GM12878 (cell line): ENCODE results near the gene ITGB3BP. TPM values are rescaled to one million over a fixed set of nuclear protein-coding genes. Genes with fewer than 3 reads are reported as not detected.

Experiments
- ATAC-seq: fragments of 200-7000 bp; cut with Tn5 transposase; 3 replicates; pipeline ENCODE4 v1.9.1; 2020; ENCODE audit warnings: mild to moderate bottlenecking, moderate library complexity
- BruUV-seq: library from RNA; stranded (reverse); fragments of 400-500 nt; replicated peaks from 2 replicates; lab custom pipeline; 2021; lab: Mats Ljungman, UMichigan
- CTCF ChIA-PET: fragments of 300-600 bp; sonication (Branson Sonifier 250); formaldehyde crosslinking; extraction: SDS; loops from one replicate; lab custom pipeline; 2021; ENCODE audit warnings: inconsistent platforms; lab: Yijun Ruan, JAX
- POLR2A ChIA-PET: fragments of 350-600 bp; formaldehyde crosslinking; extraction: SDS; loops from one replicate; lab custom pipeline; 2021; ENCODE audit warnings: inconsistent platforms; lab: Charles Lee
- RAD21 ChIA-PET: fragments of 300-600 bp; sonication (Branson Sonifier 250); formaldehyde crosslinking; loops from one replicate; lab custom pipeline; 2023; ENCODE audit warnings: antibody characterized with exemption; ENCODE audit not compliant: unreplicated experiment; lab: Charles Lee
- SMC1A ChIA-PET: fragments of 300-600 bp; sonication (Branson Sonifier 250); formaldehyde crosslinking; loops from one replicate; lab custom pipeline; 2023; ENCODE audit not compliant: unreplicated experiment, uncharacterized antibody; lab: Charles Lee
- DNase-seq: peaks from one replicate; pipeline ENCODE4 v3.0.0-alpha.2; 2011; ENCODE audit warnings: low read depth, low spot score
- FAIRE-seq: peaks from 3 replicates; lab custom pipeline; 2011; peaks lifted over from hg19 to GRCh38; lab: Jason Lieb, UNC
- H2AFZ ChIP-seq: 2 replicates; pipeline ENCODE4 v1.6.0; 2011; ENCODE audit warnings: low read depth, low read length, control low read depth; ENCODE audit not compliant: control insufficient read depth
- H3K27ac ChIP-seq: 2 replicates; pipeline ENCODE4 v1.5.1; 2011; ENCODE audit warnings: control low read depth; ENCODE audit not compliant: control insufficient read depth, insufficient read depth
- H3K27me3 ChIP-seq, 2 experiments: replicated peaks in 1 of 2; 2 replicates each; pipeline versions ENCODE4 v1.6.0 to v1.6.1; 2011; ENCODE audit warnings: low read length in 1 of 2; ENCODE audit not compliant: control insufficient read depth in 2 of 2, insufficient read depth in 2 of 2
- H3K36me3 ChIP-seq, 2 experiments: 2 replicates each; pipeline ENCODE4 v1.5.1; 2011; ENCODE audit warnings: low read length in 1 of 2; ENCODE audit not compliant: control insufficient read depth in 2 of 2, insufficient read depth in 2 of 2
- H3K4me1 ChIP-seq: 2 replicates; pipeline ENCODE4 v1.6.1; 2011; ENCODE audit warnings: mild to moderate bottlenecking, low read length, moderate library complexity, mixed read lengths; ENCODE audit not compliant: control insufficient read depth, insufficient read depth
- H3K4me2 ChIP-seq: 2 replicates; pipeline ENCODE4 v1.6.0; 2011; ENCODE audit warnings: control low read depth; ENCODE audit not compliant: control insufficient read depth, insufficient read depth
- H3K4me3 ChIP-seq: fragments of 200-600 bp; sonication (generic); 2 replicates; pipeline ENCODE4 v1.5.1; 2016
- H3K79me2 ChIP-seq: 2 replicates; pipeline ENCODE4 v1.6.0; 2011; ENCODE audit warnings: low read length; ENCODE audit not compliant: control insufficient read depth, insufficient read depth
- H3K9ac ChIP-seq: 2 replicates; pipeline ENCODE4 v1.8.0; 2011; ENCODE audit warnings: low read length, control low read depth, mixed read lengths; ENCODE audit not compliant: control insufficient read depth, insufficient read depth
- H3K9me3 ChIP-seq: replicated peaks from 3 replicates; pipeline ENCODE4 v1.5.1; 2011; ENCODE audit warnings: mild to moderate bottlenecking, low read length; ENCODE audit not compliant: control insufficient read depth, insufficient read depth
- H4K20me1 ChIP-seq: 2 replicates; pipeline ENCODE4 v1.6.0; 2011; ENCODE audit not compliant: control insufficient read depth, insufficient read depth
- BRCA1 ChIP-seq: IDR thresholded peaks from 2 replicates; pipeline ENCODE4 v1.6.1; 2011; ENCODE audit warnings: low read depth, low read length, improper control_type of control experiment
- CREB1 ChIP-seq: IDR thresholded peaks from 2 replicates; pipeline ENCODE4 v1.6.1; 2012; ENCODE audit warnings: low read depth, mild to moderate bottlenecking, inconsistent platforms
- GATAD2B ChIP-seq: fragments of 450-650 bp; conservative IDR thresholded peaks from 2 replicates; pipeline ENCODE4 v1.6.1; 2017; ENCODE audit warnings: low read depth, mild to moderate bottlenecking, moderate library complexity
- KAT2A ChIP-seq: conservative IDR thresholded peaks from 2 replicates; pipeline ENCODE4 v1.6.1; 2011; ENCODE audit warnings: low read depth, low read length; ENCODE audit not compliant: control insufficient read depth
- KLF5 ChIP-seq: fragments of 450-650 bp; IDR thresholded peaks from 2 replicates; pipeline ENCODE4 v1.6.1; 2014; ENCODE audit warnings: mild to moderate bottlenecking; ENCODE audit not compliant: partially characterized antibody
- NFIC ChIP-seq: IDR thresholded peaks from 2 replicates; pipeline ENCODE4 v1.6.1; 2012; ENCODE audit warnings: low read depth, mild to moderate bottlenecking, inconsistent platforms, low read length, moderate library complexity
- RCOR1 ChIP-seq: conservative IDR thresholded peaks from 2 replicates; pipeline ENCODE4 v1.6.1; 2012; ENCODE audit warnings: low read depth, low read length, improper control_type of control experiment
- RELB ChIP-seq: fragments of 450-650 bp; IDR thresholded peaks from 2 replicates; pipeline ENCODE4 v1.6.1; 2017; ENCODE audit warnings: low read depth, mild to moderate bottlenecking, moderate library complexity
- SP1 ChIP-seq: IDR thresholded peaks from one replicate; pipeline ENCODE4 v1.6.1; 2011; ENCODE audit warnings: low read depth, low read length
- WRNIP1 ChIP-seq: IDR thresholded peaks from 2 replicates; pipeline ENCODE4 v1.6.1; 2011; ENCODE audit warnings: low read depth, low read length, improper control_type of control experiment, borderline replicate concordance
- ZBTB4 ChIP-seq: fragments of 450-650 bp; formaldehyde crosslinking; IDR thresholded peaks from 2 replicates; pipeline ENCODE4 v1.4.0; 2022; ENCODE audit warnings: mild to moderate bottlenecking, moderate library complexity
- ZZZ3 ChIP-seq: IDR thresholded peaks from 2 replicates; pipeline ENCODE4 v1.6.1; 2011; ENCODE audit warnings: low read depth; ENCODE audit not compliant: control insufficient read depth, insufficient read length
- WGBS: methylation state at CpG from one replicate; pipeline ENCODE4 v1.1.6; 2016; ENCODE audit warnings: low lambda C conversion rate; ENCODE audit not compliant: insufficient replicate concordance, insufficient coverage; ENCODE audit errors: missing lambda C conversion rate; 5-methylcytosine and 5-hydroxymethylcytosine counted together
- in situ Hi-C: fragments of 300-500 bp; cut with MboI; formaldehyde crosslinking; loops from 9 replicates; pipeline ENCODE4 v1.14.3; 2018; ENCODE audit warnings: mixed read lengths
- intact Hi-C: fragments of 100-400 bp; cut with micrococcal nuclease; formaldehyde crosslinking; loops from one replicate; pipeline ENCODE4 v1.14.2; 2022; ENCODE audit not compliant: unreplicated experiment
- polyA plus RNA-seq, 11 experiments: library from polyadenylated mRNA; depleted of rRNA in 4 of 11; unstranded in 6 of 11; stranded (reverse) in 5 of 11; fragments of >200 nt; fragmentation: Nextera tagmentation in 4 of 11; fragmentation: Illumina TruSeq in 1 of 11; extraction: Ambion mirVana in 4 of 11; extraction: Trizol in 1 of 11; gene quantifications; 1 replicate in 1 of 11; 2 replicates in 10 of 11; pipeline versions ENCODE4 v1.2.1 to v1.2.3, GENCODE V29; 2011 to 2016; ENCODE audit warnings: inconsistent platforms in 2 of 11, missing spikeins in 2 of 11, low read depth in 1 of 11
- total RNA-seq, 4 experiments: library from RNA; depleted of rRNA in 3 of 4; stranded (reverse); fragments of >200 nt in 3 of 4; fragmentation: Illumina TruSeq in 1 of 4; extraction: Trizol in 1 of 4; gene quantifications; 2 replicates each; pipeline versions ENCODE4 v1.2.1 to v1.2.3, GENCODE V29; 2013 to 2021

The ITGB3BP gene
- total and polyA plus RNA-seq, 10 of the 15 experiments (the other 5 are each of a cell fraction or from before 2014, with no cell fraction given) = 39.2 to 86.2 (median 61.8) TPM

GRCh38 chr1:63497577-63497976 is 25.4 kb downstream of the ITGB3BP start:
- no peak overlapping the region for H2AFZ ChIP-seq
- no TSS peak for BruUV-seq
- no peak overlapping the region for H3K27ac ChIP-seq
- no peak overlapping the region for H3K4me2 ChIP-seq
- no peak for FAIRE-seq
- in situ Hi-C loops = no loop called here
- H3K9me3 ChIP-seq = no peaks in the 10 kb centered on the region; the same call in none of the 3 replicates
- H3K4me1 ChIP-seq = no peaks in the 10 kb centered on the region
- no peaks in the 10 kb centered on the region for H3K27me3 ChIP-seq
- DNase-seq = no peak
- no peaks in the 10 kb centered on the region for H4K20me1 ChIP-seq
- no peaks in the 10 kb centered on the region for H3K79me2 ChIP-seq
- intact Hi-C loops = no loop called here
- ChIA-PET SMC1A (interaction anchor here (1.2 kb wide), 1 partner anchor 9 kb away, joined by 3 read pairs; no protein-coding TSS in a partner anchor), CTCF (interaction anchor here (1.4 kb wide), 1 partner anchor 10 kb away, joined by 3 read pairs; no protein-coding TSS in a partner anchor), POLR2A (no interaction called here), RAD21 (no interaction called here)
- ATAC-seq = no peak
- H3K36me3 ChIP-seq = no peaks in the 10 kb centered on the region
- no peak overlapping the region for H3K4me3 ChIP-seq
- TF ChIP-seq ZZZ3 = no peak
- no peak for TF ChIP-seq KAT2A
- no peak for TF ChIP-seq NFIC
- TF ChIP-seq SP1 = no peak
- no peak for TF ChIP-seq ZBTB4 (CRISPR knock-in tag)
- TF ChIP-seq WRNIP1 = no peak
- no peak for TF ChIP-seq CREB1
- no peak for TF ChIP-seq RCOR1
- TF ChIP-seq GATAD2B = no peak
- TF ChIP-seq KLF5 = no peak
- no peak for TF ChIP-seq BRCA1
- no peak for TF ChIP-seq RELB
- no peak overlapping the region for H3K9ac ChIP-seq
- WGBS = 96% methylated on average over 2 of the region's 2 CpGs
